Stimulated activated CD4-positive, alpha-beta T cell treated with anti-CD3 and anti-CD28 coated beads, TNF-alpha, amount 100 ng/mL, for 4 hours (primary cell): Measurements from ENCODE around the gene AQP1.

ENCODE experiments used
- DNase-seq, 3 experiments: peaks; one replicate each; pipeline ENCODE4 v3.0.0-alpha.2; 2020; ENCODE audit warnings: low read depth in 3 of 3

The AQP1 gene

DNA sequence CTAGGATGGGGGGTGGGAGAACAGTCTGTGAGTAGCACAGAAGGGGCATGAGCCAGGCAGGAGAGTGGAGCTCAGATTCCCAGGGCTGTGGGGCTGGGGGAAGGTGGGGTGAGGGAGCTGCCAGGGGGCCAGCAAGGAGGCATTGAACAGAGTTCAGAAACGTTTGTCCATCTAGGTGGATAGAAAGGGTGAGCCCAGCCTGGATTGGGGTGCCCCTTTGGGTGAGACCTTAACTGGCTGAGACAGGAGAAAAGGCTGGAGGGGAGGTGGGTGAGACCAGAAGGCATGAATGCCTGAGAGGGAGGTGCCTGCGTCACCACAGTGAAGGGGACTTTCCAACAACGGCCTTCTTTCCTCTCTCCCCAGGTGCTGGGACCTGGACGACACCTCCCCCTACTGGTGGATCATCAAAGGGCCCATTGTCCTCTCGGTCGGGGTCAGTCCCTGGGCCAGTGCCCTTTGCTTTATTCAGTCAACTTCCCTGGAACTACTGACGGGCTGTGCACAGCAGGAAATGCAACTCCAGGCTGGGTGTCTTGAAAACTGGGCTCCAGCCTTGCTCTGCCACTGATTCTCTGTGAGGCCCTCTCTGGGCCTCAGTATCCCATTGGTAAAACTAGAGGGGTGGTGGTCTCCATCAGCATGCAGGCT, 63.1 kb downstream of the AQP1 start:
- no peak for DNase-seq
